22Rv1 (cell line): ENCODE results near the gene WWC1.

Experiments
- H3K27ac ChIP-seq: fragments of 450-650 bp; 2 replicates; pipeline ENCODE4 v1.5.1; 2017
- CTCF ChIP-seq: fragments of 450-650 bp; IDR thresholded peaks from 2 replicates; pipeline ENCODE4 v1.5.1; 2017; ENCODE audit warnings: mild to moderate bottlenecking
- ZFX ChIP-seq: fragments of 450-650 bp; IDR thresholded peaks from 2 replicates; pipeline ENCODE4 v1.6.1; 2017; ENCODE audit warnings: antibody characterized with exemption, borderline replicate concordance

The WWC1 gene

GRCh38 chr5:168423971-168424370 lies 132.5 kb downstream of the WWC1 start:
- H3K27ac ChIP-seq: no peak overlapping the region
- TF ChIP-seq CTCF: no peak
- TF ChIP-seq ZFX: no peak

- no peak overlapping the region for H3K27ac ChIP-seq
- TF ChIP-seq CTCF (no peak), ZFX (no peak)
Measured at GRCh38 chr5:168424594-168425323, 133.3 kb downstream of the WWC1 start.

GRCh38 chr5:168426007-168426863 lies 134.8 kb downstream of the WWC1 start:
- no peak for TF ChIP-seq ZFX
- TF ChIP-seq CTCF: no peak
- no peak overlapping the region for H3K27ac ChIP-seq

- TF ChIP-seq ZFX (no peak), CTCF (no peak)
- H3K27ac ChIP-seq: no peak overlapping the region
Measured at GRCh38 chr5:168426864-168427172, 135.4 kb downstream of the WWC1 start.

- TF ChIP-seq ZFX (no peak), CTCF (no peak)
Measured at GRCh38 chr5:168427224-168427623, 135.8 kb downstream of the WWC1 start.

GRCh38 chr5:168428552-168428951 lies 137.1 kb downstream of the WWC1 start:
- no peak overlapping the region for H3K27ac ChIP-seq
- TF ChIP-seq CTCF (no peak), ZFX (no peak)

More at GRCh38 chr5:168427224-168427623, 135.8 kb downstream of the WWC1 start:
- no peak overlapping the region for H3K27ac ChIP-seq

- no peak overlapping the region for H3K27ac ChIP-seq
- TF ChIP-seq ZFX (no peak), CTCF (no peak)
Measured at GRCh38 chr5:168430296-168430695, 138.9 kb downstream of the WWC1 start.
